Activated naive CD4-positive, alpha-beta T cell treated with Interleukin-2 at 50 U/mL for 16 hours (primary cell): ENCODE measurements around the gene PLCL1.
A peak's percentile ranks its signal among the peaks of the same experiment; 100 is the strongest.
"Not testable (repeated sequence)": the region's sequence is repeated elsewhere in the genome, so short reads cannot be mapped to it uniquely, and the experiment has no call there.

ENCODE experiments used
- DNase-seq: peaks from one replicate; pipeline ENCODE4 v3.0.0-alpha.2; 2020

The PLCL1 gene

GRCh38 chr2:198008230-198008629 is 203.8 kb downstream of the PLCL1 start:
- no peak for DNase-seq

- no peak for DNase-seq
Observed at GRCh38 chr2:198012025-198012424, 207.6 kb downstream of the PLCL1 start.

- DNase-seq = no peak
Observed at GRCh38 chr2:198016243-198016642, 211.8 kb downstream of the PLCL1 start.

GRCh38 chr2:198017068-198017467 is 212.7 kb downstream of the PLCL1 start:
- no peak for DNase-seq

GRCh38 chr2:198028955-198029354 is 224.6 kb downstream of the PLCL1 start:
- DNase-seq = no peak

- not testable (repeated sequence) for DNase-seq
Observed at GRCh38 chr2:198029576-198029975, 225.2 kb downstream of the PLCL1 start.

GRCh38 chr2:198033626-198034025 is 229.2 kb downstream of the PLCL1 start:
- no peak for DNase-seq

GRCh38 chr2:198036029-198036879 is 231.9 kb downstream of the PLCL1 start:
- no peak for DNase-seq

GRCh38 chr2:198040835-198041234 is 236.4 kb downstream of the PLCL1 start:
- no peak for DNase-seq

- no peak for DNase-seq
Observed at GRCh38 chr2:198042189-198042588, 237.8 kb downstream of the PLCL1 start.

GRCh38 chr2:198044777-198045176 is 240.4 kb downstream of the PLCL1 start:
- no peak for DNase-seq

GRCh38 chr2:198045227-198045626 is 240.8 kb downstream of the PLCL1 start:
- no peak for DNase-seq

- no peak for DNase-seq
Observed at GRCh38 chr2:198052741-198053140, 248.3 kb downstream of the PLCL1 start.

GRCh38 chr2:198053148-198053547 is 248.8 kb downstream of the PLCL1 start:
- no peak for DNase-seq

GRCh38 chr2:198053776-198054175 is 249.4 kb downstream of the PLCL1 start:
- DNase-seq = no peak

GRCh38 chr2:198054299-198054698 is 249.9 kb downstream of the PLCL1 start:
- peak; percentile 47 for DNase-seq

- DNase-seq = no peak
Observed at GRCh38 chr2:198055716-198056115, 251.3 kb downstream of the PLCL1 start.

- no peak for DNase-seq
Observed at GRCh38 chr2:198056836-198057235, 252.4 kb downstream of the PLCL1 start.

GRCh38 chr2:198059800-198060199 is 255.4 kb downstream of the PLCL1 start:
- no peak for DNase-seq

- DNase-seq = no peak
Observed at GRCh38 chr2:198060277-198060676, 255.9 kb downstream of the PLCL1 start.

GRCh38 chr2:198062826-198063225 is 258.4 kb downstream of the PLCL1 start:
- DNase-seq = no peak

- no peak for DNase-seq
Observed at GRCh38 chr2:198063242-198063641, 258.8 kb downstream of the PLCL1 start.

GRCh38 chr2:198065322-198065721 is 260.9 kb downstream of the PLCL1 start:
- DNase-seq = no peak

- no peak for DNase-seq
Observed at GRCh38 chr2:198066597-198066996, 262.2 kb downstream of the PLCL1 start.

GRCh38 chr2:198072655-198073054 is 268.3 kb downstream of the PLCL1 start:
- DNase-seq = no peak
